HG02981 (cell line): ENCODE results near the gene IFNLR1.

Experiments used
- ATAC-seq: cut with Tn5 transposase; IDR thresholded peaks from one replicate; pipeline ENCODE4 v1.9.1; 2021; ENCODE audit warnings: mild to moderate bottlenecking, moderate library complexity; ENCODE audit not compliant: unreplicated experiment

IFNLR1 gene

GRCh38 chr1:24206516-24207394, 19.7 kb upstream of the IFNLR1 start:
- no peak for ATAC-seq

- no peak for ATAC-seq
Measured at GRCh38 chr1:24206083-24206464, 19.0 kb upstream of the IFNLR1 start.

DNA sequence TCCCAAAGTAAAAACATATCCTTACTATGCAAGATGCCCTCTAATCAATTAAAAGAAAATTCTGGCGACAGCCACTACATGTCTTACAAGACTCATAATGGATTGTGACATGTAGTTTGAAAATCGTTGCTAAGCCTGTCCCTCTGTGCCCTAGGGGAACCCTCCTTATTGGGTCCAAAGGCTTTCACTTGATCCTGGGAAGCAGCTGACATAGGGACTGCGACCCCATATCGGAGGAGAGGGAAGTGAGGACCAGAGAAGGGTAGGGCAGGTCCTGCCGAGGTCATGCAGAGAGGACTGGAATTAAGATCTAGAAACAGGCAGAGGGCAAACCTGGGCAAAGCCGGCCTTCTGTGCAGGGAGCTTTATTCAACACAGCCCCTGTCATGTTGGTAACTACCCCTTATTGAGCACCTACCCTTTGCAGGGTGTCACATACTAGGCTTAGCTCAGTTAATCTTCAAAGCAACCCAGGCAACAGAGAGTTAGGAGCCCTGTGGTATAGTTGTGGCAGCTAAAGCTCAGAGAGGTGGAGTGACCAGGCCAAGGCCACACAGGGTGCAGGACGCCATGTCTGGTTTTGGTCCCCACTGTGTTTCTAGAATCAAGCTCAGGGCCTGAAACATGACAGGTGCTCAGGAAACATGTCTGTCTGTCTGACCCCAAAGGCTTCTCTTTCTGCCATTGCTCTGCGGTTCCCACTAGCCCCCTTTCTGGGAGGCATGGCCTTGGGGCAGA, 18.4 kb upstream of the IFNLR1 start:
- no peak for ATAC-seq

DNA sequence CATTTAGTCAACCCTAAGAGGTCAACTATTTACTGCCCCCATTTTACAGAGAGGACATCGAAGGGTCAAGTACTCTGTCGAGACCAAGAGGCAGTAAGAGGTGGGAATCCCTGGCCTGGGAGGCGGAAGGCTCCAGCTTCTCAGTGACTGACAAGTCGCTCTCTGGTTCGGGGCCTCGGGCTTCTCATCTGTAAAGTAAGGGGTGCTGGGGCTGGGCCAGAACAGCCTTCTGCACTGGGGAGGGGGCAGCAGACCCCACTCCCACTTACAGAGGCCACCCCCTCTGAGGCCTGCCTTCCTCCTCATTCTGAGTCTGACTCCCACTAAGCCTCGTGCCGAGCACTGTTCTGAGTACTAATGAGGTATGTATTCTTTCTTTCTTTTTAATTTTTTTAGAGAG, 17.0 kb upstream of the IFNLR1 start:
- no peak for ATAC-seq

DNA sequence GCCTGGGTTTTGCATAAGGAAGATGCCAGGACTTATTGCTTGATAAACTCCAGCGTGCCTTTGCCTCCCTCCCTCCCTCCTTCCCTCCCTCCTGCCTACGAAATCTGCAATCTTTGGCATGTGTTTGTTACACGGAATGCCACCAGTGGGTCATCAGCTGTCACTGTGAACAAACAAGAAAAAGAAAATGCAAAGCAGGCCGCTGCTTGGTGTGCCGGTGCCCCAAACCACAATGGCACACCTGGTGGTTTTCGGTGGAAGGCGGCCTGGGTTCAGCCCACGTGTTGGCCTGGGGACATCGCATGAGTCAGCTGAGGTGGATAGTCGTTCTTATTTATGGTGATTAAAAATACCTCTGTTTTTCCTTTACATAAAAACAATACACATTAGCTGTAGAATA, 16.3 kb upstream of the IFNLR1 start:
- no peak for ATAC-seq

GRCh38 chr1:24202987-24203386, 15.9 kb upstream of the IFNLR1 start:
- ATAC-seq, result no peak

GRCh38 chr1:24202556-24202955, 15.5 kb upstream of the IFNLR1 start:
- no peak for ATAC-seq

- ATAC-seq, result no peak
Measured at GRCh38 chr1:24201941-24202440, 14.9 kb upstream of the IFNLR1 start.

- no peak for ATAC-seq
Measured at GRCh38 chr1:24199291-24199900, 12.3 kb upstream of the IFNLR1 start.

- no peak for ATAC-seq
Measured at GRCh38 chr1:24198766-24199165, 11.7 kb upstream of the IFNLR1 start.

DNA sequence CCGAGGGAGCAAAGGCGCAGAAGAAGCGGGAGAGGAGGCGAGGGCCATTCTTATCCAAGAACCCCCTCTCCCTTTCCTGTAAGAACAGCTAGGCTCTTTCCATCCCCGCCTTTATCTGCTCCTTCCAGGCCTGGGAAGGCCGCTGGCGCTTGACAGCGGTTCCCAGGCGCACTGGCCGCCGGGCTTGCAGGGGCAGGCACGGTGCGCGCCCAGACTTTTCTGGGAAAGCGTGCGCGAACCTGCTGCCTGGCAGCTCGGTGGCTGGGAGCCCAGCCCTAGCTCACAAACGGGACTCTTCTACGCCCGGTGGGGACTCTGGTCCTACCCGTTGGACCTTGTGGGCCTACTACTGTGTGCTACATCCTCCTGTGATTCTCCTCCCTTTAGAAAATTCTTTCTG, 8.8 kb upstream of the IFNLR1 start:
- no peak for ATAC-seq

- no peak for ATAC-seq
Measured at GRCh38 chr1:24195136-24195535, 8.0 kb upstream of the IFNLR1 start.

DNA sequence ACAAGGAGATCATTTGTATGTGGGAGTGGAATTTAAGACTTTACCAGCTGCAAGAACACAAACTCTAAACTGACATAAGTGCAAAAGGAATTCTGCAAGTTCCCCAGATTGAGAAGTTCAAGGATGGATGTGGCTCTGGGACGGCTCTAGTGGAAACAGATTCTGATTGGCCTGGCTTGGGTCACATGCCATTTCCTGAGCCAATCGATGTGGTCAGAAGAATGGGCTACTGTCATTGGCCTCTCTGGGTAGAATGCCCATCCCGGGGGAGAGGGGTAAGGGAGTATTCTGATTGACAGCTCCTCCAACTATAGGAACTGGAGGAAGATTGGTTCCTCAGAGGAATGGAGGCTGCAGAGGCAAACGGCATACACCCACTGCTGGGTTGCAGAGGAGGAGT, 6.0 kb upstream of the IFNLR1 start:
- ATAC-seq, result no peak

DNA sequence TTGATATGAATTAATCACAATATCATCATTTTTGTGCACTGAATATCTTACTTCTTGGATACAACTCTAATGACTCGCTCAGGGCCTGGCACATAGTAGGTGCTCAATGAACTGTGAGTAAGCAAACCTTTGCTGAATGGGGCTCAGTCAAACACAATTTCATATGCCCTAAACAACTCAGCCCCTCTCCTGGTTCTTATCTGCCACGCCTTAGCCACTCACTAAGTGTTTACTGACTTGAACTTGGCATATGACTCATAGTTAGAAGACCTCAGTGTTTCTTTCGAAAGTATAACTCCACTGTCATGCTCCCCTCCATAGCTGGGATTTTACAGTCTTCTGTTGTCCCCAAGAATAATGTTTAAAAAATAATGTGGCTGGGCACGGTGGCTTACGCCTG, 4.8 kb upstream of the IFNLR1 start:
- peak; percentile 33 for ATAC-seq

GRCh38 chr1:24190983-24191461, 3.9 kb upstream of the IFNLR1 start:
- ATAC-seq, result peak; percentile 68

DNA sequence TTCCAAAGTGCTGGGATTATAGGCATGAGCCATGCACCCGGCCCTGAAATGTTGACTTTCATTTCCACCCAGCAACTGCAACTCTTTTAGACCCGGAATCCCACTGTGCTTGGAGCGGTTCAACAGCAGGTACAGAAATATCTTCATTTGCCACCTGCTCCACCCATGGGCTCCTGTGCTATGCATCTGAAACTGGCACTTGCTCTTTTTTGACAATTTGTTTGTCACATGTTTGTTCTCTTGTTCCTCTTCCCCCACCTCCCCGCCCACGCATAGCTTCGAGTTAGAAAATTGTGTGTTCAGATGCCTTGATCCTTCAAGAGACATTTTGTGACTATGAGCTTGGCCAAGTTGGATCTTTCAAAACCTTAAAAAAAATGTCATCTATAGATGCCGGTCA, 2.4 kb upstream of the IFNLR1 start:
- ATAC-seq, result no peak

GRCh38 chr1:24186711-24186992, 437 bp downstream of the IFNLR1 start:
- ATAC-seq, result no peak

DNA sequence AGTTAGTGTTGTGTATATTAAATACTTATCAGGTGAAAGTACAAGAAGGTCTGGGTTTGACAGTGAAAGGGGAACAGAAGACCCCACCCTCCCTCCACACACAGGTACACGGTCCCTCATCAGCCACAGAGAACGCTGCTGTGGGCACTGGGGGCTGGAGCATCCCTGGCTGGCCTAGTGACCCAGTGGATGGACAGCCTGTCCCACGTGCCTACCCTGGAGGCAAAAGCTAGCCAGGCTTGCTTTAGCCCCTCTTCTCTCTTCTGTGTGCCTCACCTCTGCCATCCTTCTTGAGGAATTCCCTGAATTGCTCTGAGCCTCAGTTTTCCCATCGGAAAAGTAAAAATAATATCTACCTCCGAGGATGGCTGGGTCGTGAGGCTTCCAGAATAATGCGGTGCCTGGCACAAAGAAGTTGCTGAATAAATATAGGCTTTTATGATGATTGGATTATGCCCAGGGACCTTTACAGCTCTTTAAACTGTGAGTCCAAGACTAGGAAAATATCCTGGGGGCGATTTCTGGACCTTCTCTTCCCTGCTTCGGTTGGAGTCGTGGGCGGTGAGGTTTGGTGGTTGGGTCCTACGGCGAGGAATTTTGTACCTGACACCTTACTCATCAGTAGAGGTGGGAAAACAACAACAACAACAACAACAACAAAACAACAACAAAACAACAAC, 918 bp downstream of the IFNLR1 start:
- no peak for ATAC-seq

GRCh38 chr1:24185076-24185475, 2.0 kb downstream of the IFNLR1 start:
- no peak for ATAC-seq

GRCh38 chr1:24182061-24182460, 5.0 kb downstream of the IFNLR1 start:
- no peak for ATAC-seq

DNA sequence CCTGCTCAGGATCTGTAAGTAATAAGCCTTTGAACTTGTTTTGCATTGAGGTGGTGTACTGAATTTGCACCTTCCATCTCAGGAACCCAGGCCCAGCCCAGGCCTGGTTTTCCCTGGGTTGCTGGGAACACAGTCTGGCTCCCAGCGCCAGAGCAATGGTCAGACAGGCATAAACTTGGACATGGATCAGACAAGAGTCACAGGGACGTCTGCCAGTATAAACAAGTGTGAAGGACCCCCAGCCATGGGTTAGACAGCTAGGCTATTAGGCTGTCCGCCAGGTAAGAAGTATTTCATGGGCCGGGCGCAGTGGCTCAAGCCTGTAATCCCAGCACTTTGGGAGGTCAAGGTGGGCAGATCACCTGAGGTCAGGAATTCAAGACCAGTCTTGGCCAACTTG, 5.5 kb downstream of the IFNLR1 start:
- ATAC-seq, result no peak
